Activated CD4-positive, alpha-beta T cell treated with anti-CD3 and anti-CD28 coated beads for 1 hour (primary cell): Measurements from ENCODE around the gene ZNF358.

Experiments used
- DNase-seq: peaks from one replicate; pipeline ENCODE4 v3.0.0-alpha.2; 2020

ZNF358 gene

DNA sequence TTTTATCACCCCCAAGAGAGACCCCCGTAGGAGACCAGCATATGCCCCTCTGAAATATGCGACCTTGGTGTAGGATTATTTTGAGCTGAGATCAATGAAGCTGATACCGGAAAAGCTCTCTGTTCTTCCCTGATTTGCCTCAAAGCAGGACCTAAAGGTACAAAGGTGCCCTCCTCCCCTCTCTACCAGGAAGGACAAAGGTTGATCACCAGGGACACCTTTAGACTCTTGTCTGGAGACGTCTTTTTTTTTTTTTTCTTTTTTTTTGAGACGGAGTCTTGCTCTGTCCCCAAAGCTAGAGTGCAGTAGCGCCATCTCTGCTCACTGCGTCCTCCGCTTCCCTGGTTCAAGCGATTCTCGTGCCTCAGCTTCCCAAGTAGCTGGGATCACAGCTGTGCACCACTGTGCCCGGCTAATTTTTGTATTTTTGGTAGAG lies 26.3 kb upstream of the ZNF358 start:
- DNase-seq: no peak

DNA sequence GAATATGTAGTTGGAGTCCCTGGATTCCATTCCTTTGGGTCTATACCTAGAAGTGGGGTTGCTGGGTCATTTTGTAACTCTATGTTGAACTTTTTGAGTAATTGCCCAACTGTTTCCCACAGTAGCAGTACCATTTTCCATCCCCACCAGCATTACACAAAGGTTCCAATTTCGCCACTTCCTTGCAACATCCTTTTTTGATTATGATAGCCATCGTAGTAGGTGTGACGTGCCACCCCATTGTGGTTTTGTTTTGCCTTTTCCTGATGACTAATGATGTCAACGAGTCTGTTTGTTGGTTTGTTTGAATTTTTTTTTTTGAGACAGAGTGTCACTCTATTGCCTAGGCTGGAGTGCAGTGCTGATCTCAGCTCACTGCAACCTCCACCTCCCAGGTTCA lies 23.8 kb upstream of the ZNF358 start:
- DNase-seq: no peak

DNA sequence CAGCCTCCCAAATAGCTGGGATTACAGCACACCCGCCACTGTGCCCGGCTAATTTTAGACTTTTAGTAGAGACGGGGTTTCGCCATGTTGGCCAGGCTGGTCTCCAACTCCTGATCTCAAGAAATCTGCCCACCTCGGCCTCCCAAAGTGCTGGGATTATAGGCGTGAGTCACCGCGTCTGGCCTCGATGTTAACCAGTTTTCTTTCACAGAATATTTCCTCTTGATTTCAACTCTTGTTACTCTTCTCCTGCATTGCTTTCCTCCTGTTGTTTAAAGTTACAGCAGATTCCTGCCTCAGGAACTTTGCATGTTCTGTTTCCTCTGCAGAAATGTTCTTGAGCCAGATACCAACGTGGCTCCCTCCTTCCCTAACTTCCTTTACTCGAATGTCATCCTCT lies 23.3 kb upstream of the ZNF358 start:
- no peak for DNase-seq

DNA sequence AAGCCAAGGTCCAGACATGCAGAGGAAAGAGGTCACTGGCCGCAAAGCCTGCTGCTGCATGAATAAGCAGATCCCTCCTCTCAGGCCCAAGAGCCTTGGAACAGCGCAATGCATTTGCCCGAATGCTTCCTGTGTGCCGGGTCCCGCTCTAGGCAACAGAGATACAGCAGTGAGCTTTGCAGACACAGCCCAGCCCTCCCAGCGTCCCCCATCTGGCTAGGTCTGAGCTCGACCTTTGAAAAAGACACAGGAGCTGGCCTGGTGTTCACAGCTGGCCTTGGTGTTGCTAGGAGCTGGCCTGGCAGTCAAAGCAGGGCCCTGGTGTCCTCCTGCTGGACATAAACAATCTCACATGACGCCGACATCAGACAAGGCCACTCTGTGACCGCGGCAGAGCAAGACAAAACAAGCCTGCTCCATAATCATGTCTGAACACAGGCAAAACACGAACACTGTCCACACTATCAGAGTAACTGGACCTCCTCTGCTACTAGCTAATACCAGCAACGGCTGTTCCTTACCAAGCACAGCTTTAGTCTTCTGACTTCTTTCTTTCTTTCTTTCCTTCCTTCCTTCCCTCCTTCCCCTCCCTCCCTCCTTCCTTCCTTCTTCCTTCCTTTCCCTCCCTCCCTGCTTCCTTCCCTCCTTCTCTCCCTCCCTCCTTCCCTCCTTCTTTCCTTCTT lies 21.3 kb upstream of the ZNF358 start:
- DNase-seq: no peak

DNA sequence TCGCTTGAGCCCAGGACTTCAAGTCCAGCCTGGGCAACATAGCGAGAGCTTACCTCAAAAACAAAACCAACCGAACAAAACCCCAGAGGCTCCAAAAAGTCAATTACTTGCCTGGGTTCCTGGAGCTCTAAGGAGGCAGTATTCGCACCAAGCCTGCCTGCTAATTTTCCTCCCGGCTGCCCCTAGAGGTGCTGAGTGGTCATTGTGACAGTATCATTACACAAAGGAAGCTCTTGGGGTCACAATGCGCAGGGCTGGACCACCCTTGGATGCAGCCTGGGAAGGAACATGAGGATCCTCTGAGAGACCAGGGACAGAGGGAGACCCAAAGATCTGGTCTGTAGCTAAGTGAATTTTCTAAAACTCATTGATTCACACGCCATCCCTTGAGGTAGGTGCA lies 18.6 kb upstream of the ZNF358 start:
- no peak for DNase-seq

DNA sequence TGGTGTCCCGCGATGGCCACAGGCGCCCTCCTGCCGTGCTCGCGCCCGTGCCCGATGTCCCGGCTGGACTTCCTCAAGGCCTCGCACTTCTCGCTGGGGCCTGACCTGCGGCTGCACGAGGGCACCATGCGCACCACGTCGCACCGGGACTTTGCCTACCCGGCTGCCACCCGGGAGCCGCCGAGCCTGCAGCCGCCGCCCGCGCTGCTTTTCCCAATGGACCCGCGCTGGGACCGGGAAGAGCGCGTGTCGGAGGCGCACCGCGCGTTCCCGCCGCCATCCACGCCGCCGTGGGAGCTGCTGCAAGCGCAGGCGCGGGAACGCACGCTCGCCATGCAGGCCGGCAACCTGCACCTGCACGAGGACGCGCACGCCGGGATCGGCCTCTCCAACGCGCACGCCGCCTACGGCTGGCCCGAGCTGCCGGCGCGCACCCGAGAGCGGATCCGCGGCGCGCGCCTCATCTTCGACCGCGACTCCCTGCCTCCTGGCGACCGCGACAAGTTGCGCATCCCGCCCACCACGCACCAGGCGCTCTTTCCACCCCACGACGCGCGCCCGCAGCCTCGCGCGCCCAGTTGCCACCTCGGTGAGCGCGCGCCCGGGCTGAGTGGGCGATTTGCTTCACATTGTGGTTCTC lies 15.0 kb upstream of the ZNF358 start:
- peak; percentile 13 for DNase-seq

DNA sequence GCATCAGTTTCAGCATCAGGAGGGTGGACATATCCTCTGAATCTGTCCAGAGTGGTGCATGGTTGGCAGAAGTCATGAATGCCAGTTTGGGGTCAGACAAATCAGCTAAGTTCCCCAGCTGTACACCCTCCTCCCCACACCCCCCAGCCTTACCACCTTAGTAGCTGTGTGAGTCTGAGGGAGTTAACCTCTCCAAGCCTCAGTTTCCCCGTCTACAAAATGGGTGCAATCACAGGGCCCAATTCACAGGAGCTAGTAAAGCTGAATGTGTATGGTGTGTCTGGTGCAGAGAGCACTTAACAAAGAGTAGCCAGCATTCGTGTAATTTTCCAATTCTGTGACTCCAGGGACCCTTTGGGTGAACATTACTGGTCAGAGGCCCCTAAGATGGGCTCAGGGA lies 13.4 kb upstream of the ZNF358 start:
- DNase-seq: no peak

DNA sequence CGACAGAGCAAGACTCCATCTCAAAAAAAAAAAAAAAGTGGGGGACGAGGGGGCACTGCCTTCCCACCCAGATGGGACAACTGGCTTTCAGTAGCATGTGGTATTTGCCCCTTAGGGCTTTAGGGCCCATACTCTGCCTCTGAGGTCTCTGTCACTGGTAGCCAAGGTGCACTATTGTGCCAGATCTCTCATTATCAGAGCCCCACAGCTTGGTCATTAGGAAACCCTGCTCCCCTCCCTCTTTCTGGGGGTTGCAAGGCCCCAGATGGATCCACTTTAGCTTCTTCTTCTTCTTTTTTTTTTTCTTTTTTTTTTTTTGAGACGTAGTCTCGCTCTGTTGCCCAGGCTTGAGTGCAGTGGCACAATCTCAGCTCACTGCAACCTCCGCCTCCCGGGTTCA lies 11.2 kb upstream of the ZNF358 start:
- no peak for DNase-seq

DNA sequence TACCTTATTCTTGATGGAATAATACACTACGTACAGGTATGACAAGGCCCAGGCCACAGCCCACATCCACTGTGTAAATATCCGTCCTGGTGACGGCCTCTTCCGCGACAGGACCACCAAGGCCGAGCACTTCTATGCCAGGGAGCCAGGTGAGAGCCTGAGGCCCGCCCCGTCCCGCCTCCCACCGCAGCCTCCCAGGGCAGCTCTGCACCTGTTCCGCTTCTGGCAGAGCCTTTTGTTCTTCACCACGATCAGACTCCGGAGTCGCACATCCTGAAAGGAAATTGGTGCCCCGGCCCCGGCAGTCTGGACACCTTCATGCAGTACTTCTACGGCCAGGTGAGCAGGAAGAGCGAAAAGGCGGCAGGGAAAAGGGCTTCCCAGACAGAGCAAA lies 10.6 kb upstream of the ZNF358 start:
- DNase-seq: no peak

DNA sequence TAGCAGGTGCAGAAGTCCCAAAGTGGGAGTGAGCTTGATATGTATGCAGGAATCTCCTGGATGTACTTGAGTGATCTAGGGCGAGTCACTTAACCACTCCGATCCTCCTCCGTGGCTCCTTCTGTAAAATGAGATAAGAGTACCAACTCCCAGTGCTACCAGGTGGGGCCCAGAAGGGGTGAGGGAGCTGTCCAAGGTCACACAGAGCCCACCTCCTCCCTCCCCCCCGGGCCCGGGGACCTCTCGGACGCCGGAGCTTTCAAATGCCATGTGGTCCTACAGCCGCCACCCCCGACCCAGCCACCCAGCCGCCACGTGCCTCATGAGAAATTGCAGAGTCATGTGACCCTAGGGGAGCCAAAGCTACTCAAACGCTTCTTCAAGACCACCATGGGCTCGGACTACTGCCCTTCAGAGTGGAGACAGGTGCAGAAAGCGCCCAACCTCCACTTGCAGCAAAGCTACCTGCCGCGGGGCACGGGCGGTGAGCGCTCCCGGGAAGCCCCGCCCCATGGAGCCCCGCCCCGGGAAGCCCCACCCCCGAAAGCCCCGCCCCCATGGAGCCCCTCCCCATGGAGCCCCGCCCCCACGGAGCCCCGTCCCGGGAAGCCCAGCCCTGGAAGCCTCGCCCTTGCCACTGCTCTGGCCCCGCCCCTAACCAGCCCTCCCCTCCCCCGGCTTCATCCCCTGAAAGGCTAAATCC lies 10.1 kb upstream of the ZNF358 start:
- no peak for DNase-seq

DNA sequence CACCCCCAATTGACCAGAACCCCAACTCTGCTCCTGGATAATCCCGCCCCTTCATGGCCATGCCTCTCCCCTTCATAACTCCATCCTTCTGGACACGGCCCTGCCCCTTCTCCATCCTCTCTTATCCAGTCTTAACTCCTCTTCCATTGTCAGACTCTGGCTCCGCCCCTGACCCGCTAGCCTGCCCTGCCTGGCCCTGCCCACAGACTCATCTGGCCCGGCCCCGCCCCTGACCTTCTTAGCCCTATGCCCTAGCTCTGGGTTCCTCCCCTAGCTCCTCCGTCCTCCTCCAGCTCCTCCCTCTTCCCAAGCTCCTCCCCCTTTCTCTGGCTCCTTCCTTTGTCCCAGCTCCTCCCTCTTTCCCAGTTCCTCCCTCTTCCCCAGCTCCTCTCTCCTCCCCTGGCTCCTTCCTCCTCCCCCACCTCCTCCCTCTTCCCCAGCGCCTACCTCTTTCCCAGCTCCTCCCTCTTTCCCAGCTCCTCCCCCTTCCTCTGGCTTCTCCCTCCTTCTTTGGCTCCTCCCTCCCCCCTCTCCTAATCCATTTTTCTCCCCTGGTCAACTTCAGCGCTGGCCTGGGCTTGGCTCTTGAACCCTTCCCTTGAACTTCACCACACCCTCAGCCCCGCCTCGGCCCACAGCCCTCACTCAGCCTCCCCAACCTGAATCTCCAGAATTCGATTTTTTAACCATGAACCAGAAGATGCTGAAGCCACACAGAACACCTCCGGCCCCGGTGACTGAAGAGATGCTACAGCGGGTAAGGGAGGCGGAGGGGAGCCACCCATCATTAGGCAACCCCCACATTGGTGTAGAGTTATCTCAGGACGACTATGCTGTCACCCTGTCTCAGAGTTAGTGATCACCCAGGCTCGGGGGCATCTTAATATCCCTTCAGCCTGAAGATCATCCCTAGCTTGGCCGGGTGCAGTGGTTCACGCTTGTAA lies 9.2 kb upstream of the ZNF358 start:
- no peak for DNase-seq

DNA sequence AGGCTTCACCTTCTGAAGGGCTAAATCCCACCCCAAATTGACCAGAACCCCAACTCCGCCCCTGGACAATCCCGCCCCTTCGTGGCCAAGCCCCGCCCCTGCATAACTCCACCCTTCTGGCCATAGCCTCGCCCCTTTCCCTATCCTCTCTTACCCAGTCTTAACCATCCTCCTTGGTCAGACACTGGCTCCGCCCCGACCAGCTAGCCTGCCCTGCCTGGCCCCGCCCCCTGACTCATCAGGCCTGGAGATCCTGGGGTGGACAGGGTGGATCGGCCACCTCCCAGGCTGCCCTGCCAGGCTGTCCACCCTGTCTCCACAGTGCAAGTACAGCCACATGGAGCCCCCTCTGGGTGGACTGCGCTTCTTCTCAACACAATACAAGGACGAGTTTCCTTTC lies 8.0 kb upstream of the ZNF358 start:
- no peak for DNase-seq

DNA sequence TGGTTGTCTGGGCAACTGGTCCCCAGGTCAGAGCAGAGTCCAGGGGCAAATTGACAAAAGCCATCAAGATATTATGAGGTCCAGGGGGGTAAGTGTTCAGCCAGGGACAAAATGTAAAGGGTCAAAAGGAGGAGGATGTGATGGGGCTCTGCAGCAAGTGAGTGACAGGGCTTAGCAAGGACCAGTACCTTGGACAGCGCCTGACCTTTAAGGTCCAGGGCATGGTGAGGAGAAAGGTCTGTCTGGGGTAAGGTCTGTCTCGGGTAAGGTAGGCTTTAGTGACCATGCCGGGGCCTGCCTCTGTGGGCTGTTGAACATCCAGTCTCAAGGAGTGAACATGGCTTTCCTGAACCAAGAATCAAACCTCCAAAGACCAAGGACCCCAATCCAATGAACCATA lies 6.3 kb upstream of the ZNF358 start:
- DNase-seq: no peak

DNA sequence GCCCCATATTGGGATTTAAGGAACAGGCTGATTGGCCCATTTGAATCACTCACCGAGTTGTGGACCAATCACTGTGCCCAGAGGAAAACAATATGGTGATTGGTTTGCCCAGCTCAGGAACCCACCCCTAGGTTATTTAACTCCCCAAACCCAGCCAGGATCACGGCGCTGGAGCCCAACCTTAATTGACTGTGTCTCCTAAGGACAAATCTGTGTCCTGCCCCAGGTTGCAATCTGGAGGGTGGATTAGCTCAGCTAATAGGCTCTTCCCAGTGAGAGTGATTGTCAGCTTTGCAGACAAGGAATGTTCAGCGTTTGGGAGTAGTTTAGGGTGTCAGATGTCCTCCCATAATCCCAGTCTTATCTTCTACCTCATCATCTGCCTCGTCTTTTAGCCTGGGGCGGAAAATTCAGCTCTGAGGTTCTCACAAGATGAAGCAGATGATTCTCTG lies 3.5 kb upstream of the ZNF358 start:
- no peak for DNase-seq

DNA sequence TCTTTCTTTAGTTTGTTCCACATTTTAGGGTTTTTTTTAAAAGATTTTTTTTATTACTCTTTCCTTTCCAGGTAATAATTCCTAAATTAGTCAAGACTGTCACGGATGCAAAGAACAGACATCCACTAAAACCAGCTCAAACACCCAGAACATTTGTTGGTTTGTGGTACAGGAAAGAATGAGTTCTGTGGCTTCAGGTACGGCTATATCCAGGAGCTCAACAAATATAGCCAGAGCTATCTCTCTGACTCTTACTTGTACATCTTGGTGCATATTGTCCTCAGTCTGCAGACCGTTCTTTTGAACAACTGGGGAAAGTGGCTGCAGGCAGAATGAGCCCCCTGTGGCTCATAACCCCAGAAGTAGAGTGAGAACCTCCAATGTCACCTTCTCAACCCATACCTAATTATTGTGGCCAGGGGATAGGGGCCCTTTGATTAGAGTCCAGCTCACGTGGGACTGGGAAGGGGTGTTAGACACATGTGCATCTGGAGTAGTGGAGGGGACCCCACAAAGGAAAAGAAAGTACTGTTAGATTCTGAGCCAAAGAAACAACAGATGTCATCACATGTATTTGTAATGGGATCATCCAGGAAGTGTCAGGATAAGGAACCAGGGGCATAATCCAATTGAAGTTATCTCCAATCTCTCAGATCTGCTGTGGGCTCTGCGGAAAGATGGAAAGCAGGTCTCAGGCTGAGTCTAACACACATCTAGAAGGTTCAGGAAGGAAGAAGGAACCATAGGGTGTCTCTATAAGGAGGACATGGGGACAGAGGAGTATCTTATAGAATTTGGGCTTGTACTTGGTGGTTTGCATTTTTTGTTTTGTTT lies 1.9 kb upstream of the ZNF358 start:
- DNase-seq: no peak

DNA sequence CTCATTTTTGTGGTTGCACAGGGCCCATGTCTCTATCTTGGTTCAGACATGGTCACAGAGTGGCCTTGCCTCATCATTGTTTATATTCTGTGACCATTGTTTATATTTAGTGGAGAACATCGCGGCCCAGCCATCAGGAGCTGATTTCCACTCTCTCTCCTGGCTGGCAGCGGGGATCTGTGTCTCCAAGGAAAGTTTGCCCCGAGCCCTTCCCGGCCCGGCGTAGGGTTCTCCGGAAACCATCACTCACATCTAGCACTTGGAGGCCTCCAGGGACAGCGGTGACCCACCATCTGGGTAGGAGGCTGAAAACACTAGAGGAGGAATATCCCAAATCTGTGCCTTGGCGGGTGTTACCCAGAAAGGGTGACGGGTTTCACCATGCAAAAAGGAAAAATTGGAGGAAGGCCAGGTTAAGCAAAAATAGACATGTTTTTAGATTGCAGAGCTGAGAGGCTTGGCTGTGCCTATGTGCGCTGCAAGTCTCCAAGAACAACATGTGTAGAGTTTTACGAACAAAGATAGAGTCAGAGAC lies 726 bp upstream of the ZNF358 start:
- no peak for DNase-seq

DNA sequence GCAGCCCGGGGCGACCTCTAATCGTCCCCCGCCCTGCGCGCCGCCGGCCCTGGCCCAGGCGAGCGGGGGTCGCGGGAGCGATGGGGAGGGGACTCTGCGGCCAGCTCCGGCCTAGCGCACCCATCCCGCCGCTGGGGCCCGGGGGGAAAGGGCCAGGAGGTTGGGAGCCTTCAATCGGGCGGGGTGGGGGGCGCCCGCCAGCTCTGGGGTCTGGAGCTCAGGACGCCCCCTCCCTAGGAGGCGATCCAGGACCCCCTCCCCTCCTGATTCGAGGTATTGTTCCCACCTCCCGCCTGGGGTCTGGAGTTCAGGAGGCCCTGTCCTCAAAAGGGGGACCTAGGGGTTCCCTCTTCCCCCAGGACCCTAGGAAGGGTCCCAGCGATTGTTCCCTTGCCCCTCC lies 430 bp downstream of the ZNF358 start:
- DNase-seq: no peak

DNA sequence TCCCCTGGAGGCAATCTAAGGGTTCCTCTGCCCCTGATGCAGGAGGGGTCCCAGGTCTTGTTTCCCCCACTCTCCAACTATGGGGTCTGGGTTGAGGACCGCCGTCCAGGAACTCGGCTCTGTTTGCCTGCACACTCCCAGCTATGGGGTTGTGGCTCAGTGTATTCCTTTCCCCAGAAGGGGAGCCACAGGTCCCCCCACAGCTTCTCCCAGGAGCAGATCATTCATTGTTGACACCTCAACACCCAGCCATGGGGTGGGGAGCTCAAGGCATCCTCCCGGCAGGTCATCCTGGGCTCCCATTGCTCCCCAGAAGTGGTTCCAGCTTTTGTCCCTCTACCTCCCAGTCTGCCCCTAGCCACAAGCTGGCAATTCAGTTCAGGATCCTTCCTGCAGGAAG lies 975 bp downstream of the ZNF358 start:
- DNase-seq: no peak

DNA sequence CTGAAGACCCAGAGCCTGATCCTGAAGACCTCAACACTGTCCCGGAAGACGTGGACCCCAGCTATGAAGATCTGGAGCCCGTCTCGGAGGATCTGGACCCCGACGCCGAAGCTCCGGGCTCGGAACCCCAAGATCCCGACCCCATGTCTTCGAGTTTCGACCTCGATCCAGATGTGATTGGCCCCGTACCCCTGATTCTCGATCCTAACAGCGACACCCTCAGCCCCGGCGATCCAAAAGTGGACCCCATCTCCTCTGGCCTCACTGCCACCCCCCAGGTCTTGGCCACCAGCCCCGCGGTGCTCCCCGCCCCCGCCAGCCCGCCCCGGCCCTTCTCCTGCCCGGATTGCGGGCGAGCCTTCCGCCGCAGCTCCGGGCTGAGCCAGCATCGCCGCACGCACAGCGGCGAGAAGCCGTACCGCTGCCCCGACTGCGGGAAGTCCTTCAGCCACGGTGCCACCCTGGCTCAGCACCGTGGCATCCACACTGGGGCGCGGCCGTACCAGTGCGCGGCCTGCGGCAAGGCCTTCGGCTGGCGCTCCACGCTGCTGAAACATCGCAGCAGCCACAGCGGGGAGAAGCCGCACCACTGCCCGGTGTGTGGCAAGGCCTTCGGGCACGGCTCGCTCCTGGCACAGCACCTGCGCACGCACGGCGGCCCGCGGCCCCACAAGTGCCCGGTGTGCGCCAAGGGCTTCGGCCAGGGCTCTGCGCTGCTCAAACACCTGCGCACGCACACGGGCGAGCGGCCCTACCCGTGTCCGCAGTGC lies 3.6 kb downstream of the ZNF358 start:
- DNase-seq: no peak

DNA sequence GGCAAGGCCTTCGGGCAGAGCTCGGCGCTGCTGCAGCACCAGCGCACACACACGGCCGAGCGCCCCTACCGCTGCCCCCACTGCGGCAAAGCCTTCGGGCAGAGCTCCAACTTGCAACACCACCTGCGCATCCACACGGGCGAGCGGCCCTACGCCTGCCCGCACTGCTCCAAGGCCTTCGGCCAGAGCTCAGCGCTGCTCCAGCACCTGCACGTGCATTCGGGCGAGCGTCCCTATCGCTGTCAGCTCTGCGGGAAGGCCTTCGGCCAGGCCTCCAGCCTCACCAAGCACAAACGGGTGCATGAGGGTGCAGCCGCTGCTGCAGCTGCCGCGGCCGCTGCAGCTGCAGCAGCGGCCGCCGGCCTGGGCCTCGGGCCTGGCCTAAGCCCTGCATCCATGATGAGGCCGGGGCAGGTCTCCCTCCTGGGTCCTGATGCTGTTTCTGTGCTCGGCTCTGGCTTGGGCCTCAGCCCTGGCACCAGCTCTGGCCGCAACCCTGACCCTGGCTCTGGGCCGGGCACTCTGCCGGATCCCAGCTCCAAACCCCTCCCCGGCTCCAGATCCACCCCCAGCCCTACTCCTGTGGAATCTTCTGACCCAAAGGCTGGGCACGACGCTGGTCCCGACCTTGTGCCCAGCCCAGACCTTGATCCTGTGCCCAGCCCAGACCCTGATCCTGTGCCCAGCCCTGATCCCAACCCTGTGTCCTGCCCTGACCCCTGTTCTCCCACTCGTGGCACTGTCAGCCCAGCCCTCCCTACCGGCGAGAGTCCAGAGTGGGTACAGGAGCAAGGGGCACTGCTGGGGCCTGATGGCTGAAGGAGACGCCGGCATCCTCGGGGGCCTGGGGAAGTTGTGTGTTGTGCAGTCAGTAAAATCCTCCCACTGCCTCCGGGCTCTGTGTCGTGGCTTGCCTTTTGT lies 4.5 kb downstream of the ZNF358 start:
- DNase-seq: no peak
